HepG2 (cell line): ENCODE measurements around the gene SHTN1. TPM values are rescaled to one million over a fixed set of nuclear protein-coding genes. Genes with fewer than 3 reads are reported as not detected.

Experiments
- ARNTL ChIP-seq: sonication (generic); formaldehyde crosslinking; IDR thresholded peaks from 2 replicates; pipeline ENCODE4 v1.4.0; 2020; ENCODE audit warnings: mild to moderate bottlenecking, missing genetic modification reagents
- IKZF5 ChIP-seq: IDR thresholded peaks from 2 replicates; pipeline ENCODE4 v1.6.1; 2018; ENCODE audit warnings: missing genetic modification reagents, mild to moderate bottlenecking, missing compliant biosample characterization
- JARID2 ChIP-seq: sonication (generic); formaldehyde crosslinking; IDR thresholded peaks from 2 replicates; pipeline ENCODE4 v1.8.1; 2023; ENCODE audit warnings: missing genetic modification reagents, inconsistent platforms; ENCODE audit not compliant: insufficient replicate concordance
- KIAA2018 ChIP-seq: sonication (generic); formaldehyde crosslinking; IDR thresholded peaks from 2 replicates; pipeline ENCODE4 v1.5.0; 2020; ENCODE audit warnings: mild to moderate bottlenecking, missing genetic modification reagents, borderline replicate concordance
- KLF15 ChIP-seq: sonication (generic); formaldehyde crosslinking; IDR thresholded peaks from 2 replicates; pipeline ENCODE4 v1.8.1; 2023; ENCODE audit warnings: borderline replicate concordance, mild to moderate bottlenecking, inconsistent platforms, missing genetic modification reagents, mixed read lengths
- NFAT5 ChIP-seq: sonication (generic); formaldehyde crosslinking; IDR thresholded peaks from 2 replicates; pipeline ENCODE4 v1.4.0; 2020; ENCODE audit warnings: missing genetic modification reagents
- PCBP2 ChIP-seq: fragments of 200-400 bp; formaldehyde crosslinking; optimal IDR thresholded peaks from 2 replicates; pipeline ENCODE3; 2018; ENCODE audit warnings: low read length, low read depth; ENCODE audit not compliant: poor library complexity, severe bottlenecking
- PHF21A ChIP-seq: sonication (generic); formaldehyde crosslinking; IDR thresholded peaks from 2 replicates; pipeline ENCODE4 v1.5.0; 2020; ENCODE audit warnings: mild to moderate bottlenecking, missing genetic modification reagents
- PRPF4 ChIP-seq: fragments of 200-400 bp; formaldehyde crosslinking; IDR thresholded peaks from 2 replicates; pipeline ENCODE4 v1.6.1; 2016; ENCODE audit warnings: low read length, low read depth; ENCODE audit not compliant: poor library complexity, severe bottlenecking
- RNF2 ChIP-seq: fragments of 450-650 bp; conservative IDR thresholded peaks from 2 replicates; pipeline ENCODE4 v1.6.1; 2016; ENCODE audit warnings: low read depth
- SRY ChIP-seq: sonication (generic); formaldehyde crosslinking; IDR thresholded peaks from 2 replicates; pipeline ENCODE4 v1.8.0; 2022; ENCODE audit warnings: mild to moderate bottlenecking, missing genetic modification reagents
- ZNF292 ChIP-seq: sonication (generic); formaldehyde crosslinking; IDR thresholded peaks from 2 replicates; pipeline ENCODE4 v1.8.1; 2022; ENCODE audit warnings: mild to moderate bottlenecking, low read depth, missing genetic modification reagents, borderline replicate concordance
- ZNF354B ChIP-seq: sonication (generic); formaldehyde crosslinking; IDR thresholded peaks from 2 replicates; pipeline ENCODE4 v1.8.0; 2022; ENCODE audit warnings: mild to moderate bottlenecking, missing genetic modification reagents
- ZNF598 ChIP-seq: sonication (generic); formaldehyde crosslinking; IDR thresholded peaks from 2 replicates; pipeline ENCODE4 v1.5.1; 2020; ENCODE audit warnings: mild to moderate bottlenecking, missing genetic modification reagents, borderline replicate concordance
- polyA plus RNA-seq, 8 experiments: library from polyadenylated mRNA; depleted of rRNA in 3 of 8; stranded (reverse) in 7 of 8; unstranded in 1 of 8; fragments of >200 nt; fragmentation: Illumina TruSeq in 4 of 8; extraction: Trizol in 4 of 8; gene quantifications; 2 replicates each; pipeline versions ENCODE4 v1.2.1 to v1.2.3, GENCODE V29; 2011 to 2016; ENCODE audit warnings: low read depth in 4 of 8, missing spikeins in 1 of 8, mixed read lengths in 1 of 8; ENCODE audit not compliant: insufficient read depth in 1 of 8
- total RNA-seq, 5 experiments: library from RNA; depleted of rRNA; stranded (reverse); fragments of >200 nt; fragmentation: Illumina TruSeq; extraction: Trizol; gene quantifications; 2 replicates each; pipeline ENCODE4 v1.2.3, GENCODE V29; 2016; ENCODE audit warnings: low read depth in 1 of 5

SHTN1 gene
- total and polyA plus RNA-seq, 2 of the 13 experiments (the other 11 are each of a cell fraction or from before 2014, with no cell fraction given), result 11.3 to 15.6 TPM

- TF ChIP-seq ZNF598 (CRISPR knock-in tag) (no peak), PRPF4 (no peak), SRY (CRISPR knock-in tag) (no peak), ARNTL (no peak), IKZF5 (no peak), ZNF354B (CRISPR knock-in tag) (no peak), ZNF292 (CRISPR knock-in tag) (no peak), NFAT5 (CRISPR knock-in tag) (no peak), KIAA2018 (CRISPR knock-in tag) (no peak), KLF15 (CRISPR knock-in tag) (no peak), RNF2 (no peak), PHF21A (no peak), PCBP2 (no peak), JARID2 (no peak)
These were observed 1.7 kb downstream of the SHTN1 start (continued) for GRCh38 chr10:117003336-117003735.
